ENCODE measurements around the gene EGFL7. TPM values are rescaled to one million over a fixed set of nuclear protein-coding genes. Genes with fewer than 3 reads are reported as not detected.

Gene EGFL7
- total and polyA plus RNA-seq, 2 of the 8 experiments (the other 6 are each of a cell fraction or from before 2014, with no cell fraction given): 37.8 to 53.4 TPM

GRCh38 chr9:136631038-136632000, 31.4 kb upstream of the EGFL7 start:
- peak overlapping the region; percentile 41; the same call in 1 of the 2 replicates for H2BK12ac ChIP-seq (ENCODE audit: low read depth, low read length)
- no peak overlapping the region for H3K56ac ChIP-seq (replicated peaks; ENCODE audit: insufficient read length, low read depth, low read length)
- peaks cover 0 to 9% of the 10 kb centered on the region in 2 experiments for H4K20me1 ChIP-seq (replicated peaks in 1 of 2; ENCODE audit: control insufficient read depth in 1 of 2, insufficient read depth in 2 of 2, low read length in 2 of 2)
- H3K9me3 ChIP-seq (ENCODE audit: insufficient read depth in 2 of 2, low read depth in 1 of 2, low read length in 1 of 2): no peaks in the 10 kb centered on the region
- no peak overlapping the region for H3K9ac ChIP-seq (replicated peaks in 1 of 4; ENCODE audit: extremely low read depth in 1 of 4, low read depth in 3 of 4, low read length in 3 of 4)
- H3K23me2 ChIP-seq (ENCODE audit: low read depth, low read length): no peaks in the 10 kb centered on the region
- ChIA-PET CTCF (ENCODE audit: partially characterized antibody) (interaction anchor here (0.5 to 1.4 kb wide), 31 partner anchors 9 to 318 kb away, joined by 3 to 82 read pairs (median 4); partner anchors contain the start of gene EGFL7), POLR2A (ENCODE audit: partially characterized antibody) (interaction anchor here (0.9 to 1.4 kb wide), 4 partner anchors 143 to 151 kb away, joined by 3 to 4 read pairs (median 3); no protein-coding TSS in a partner anchor)
- H3K79me1 ChIP-seq (ENCODE audit: low read depth, low read length): no peaks in the 10 kb centered on the region
- H3K4me1 ChIP-seq (replicated peaks in 1 of 4; ENCODE audit: control insufficient read depth in 3 of 4, insufficient read depth in 4 of 4, low read length in 3 of 4): peaks cover 0 to 9% (median 0%) of the 10 kb centered on the region in 4 experiments; a peak in 3 of 7 replicates
- H3K27me3 ChIP-seq (replicated peaks in 1 of 4; ENCODE audit: control insufficient read depth in 3 of 4, extremely low read depth in 1 of 4, insufficient read depth in 3 of 4, low read length in 3 of 4): no peaks in the 10 kb centered on the region
- H2AK5ac ChIP-seq (ENCODE audit: low read depth, low read length): peak overlapping the region; percentile 5; the same call in 1 of the 2 replicates
- no peak overlapping the region for H3K4me3 ChIP-seq (ENCODE audit: extremely low read depth in 1 of 4, insufficient read depth in 2 of 4, low read depth in 3 of 4, low read length in 4 of 4)
- DNase-seq (ENCODE audit: low read depth in 1 of 2, low spot score in 2 of 2): peak; percentile 27 to 86
- H4K8ac ChIP-seq (ENCODE audit: extremely low read depth, insufficient read depth, low read length): peak overlapping the region; percentile 12; the same call in 1 of the 2 replicates
- no peak overlapping the region for H2AFZ ChIP-seq (ENCODE audit: low read length)
- H3K36me3 ChIP-seq (ENCODE audit: control insufficient read depth in 2 of 4, insufficient read depth in 4 of 4, low read length in 3 of 4): no peaks in the 10 kb centered on the region
- FAIRE-seq: no peak
- 65% methylated on average over 31 of the region's 31 CpGs; no CpG with 5 or more reads in 1 of the 2 experiments for WGBS, 2 experiments (ENCODE audit: extremely low coverage in 1 of 2, insufficient coverage in 1 of 2, insufficient read length in 1 of 2, insufficient replicate concordance in 2 of 2, low coverage in 1 of 2, low lambda C conversion rate in 2 of 2, missing lambda C conversion rate in 1 of 2)
- no peak overlapping the region for H3K18ac ChIP-seq (ENCODE audit: extremely low read depth, low read length)
- H3K4ac ChIP-seq (replicated peaks; ENCODE audit: insufficient read length, low read depth, low read length): peak overlapping the region; percentile 78
- H2BK15ac ChIP-seq (ENCODE audit: low read length): no peak overlapping the region
- H2BK20ac ChIP-seq (ENCODE audit: low read length): no peak overlapping the region
- no peak overlapping the region for H3K23ac ChIP-seq (ENCODE audit: insufficient read length)
- peak overlapping the region; percentile 96 for H4K91ac ChIP-seq (replicated peaks; ENCODE audit: insufficient read length, low read length)
- no peak overlapping the region for H3K14ac ChIP-seq (ENCODE audit: insufficient read length)
- no peak overlapping the region; the same call in 1 of the 2 replicates for H3K27ac ChIP-seq (ENCODE audit: low read depth, low read length)
- H4K5ac ChIP-seq (ENCODE audit: insufficient read length, low read depth, low read length): no peak overlapping the region
- H3K4me2 ChIP-seq (ENCODE audit: insufficient read depth in 1 of 2, low read depth in 2 of 2, low read length in 2 of 2): no peak overlapping the region
- H2BK5ac ChIP-seq (ENCODE audit: low read depth, low read length): peak overlapping the region; percentile 46
- H3K79me2 ChIP-seq (ENCODE audit: control insufficient read depth in 1 of 2, insufficient read depth in 2 of 2, low read length in 2 of 2): no peaks in the 10 kb centered on the region
- H2BK120ac ChIP-seq (replicated peaks; ENCODE audit: low read depth, low read length): peak overlapping the region; percentile 38
- TF ChIP-seq BCL11A (IDR thresholded peaks at IDR 0.05; ENCODE audit: low read depth in 2 of 2, low read length in 2 of 2) (no peak), RXRA (IDR thresholded peaks at IDR 0.05; ENCODE audit: insufficient read depth, low read depth, low read length) (no peak), KDM5A (IDR thresholded peaks at IDR 0.05; ENCODE audit: low read length) (no peak), ATF3 (IDR thresholded peaks at IDR 0.05; ENCODE audit: insufficient read depth, low read depth, low read length) (no peak), CBX8 (IDR thresholded peaks at IDR 0.05; ENCODE audit: borderline replicate concordance, low read depth, low read length) (no peak), HDAC2 (IDR thresholded peaks at IDR 0.05; ENCODE audit: borderline replicate concordance in 1 of 2, low read depth in 2 of 2, low read length in 2 of 2) (no peak), CREB1 (IDR thresholded peaks at IDR 0.05) (no peak; the same call in 1 of the 2 replicates)
